PC-3 (cell line): Measurements from ENCODE around the gene TAL1. TPM values are rescaled to one million over a fixed set of nuclear protein-coding genes. Genes with fewer than 3 reads are reported as not detected.

Experiments used
- ATAC-seq: fragments of 200-7000 bp; cut with Tn5 transposase; 2 replicates; pipeline ENCODE4 v1.9.1; 2020; ENCODE audit warnings: mild to moderate bottlenecking, moderate library complexity
- BruUV-seq: library from RNA; stranded (reverse); fragments of 400-500 nt; replicated peaks from 2 replicates; lab custom pipeline; 2021; lab: Mats Ljungman, UMichigan
- CTCF ChIA-PET: fragments of 300-600 bp; sonication (Branson Sonifier 250); formaldehyde crosslinking; loops from one replicate; lab custom pipeline; 2022; ENCODE audit warnings: antibody characterized with exemption; lab: Charles Lee
- POLR2A ChIA-PET: fragments of 300-600 bp; sonication (Branson Sonifier 250); formaldehyde crosslinking; loops from one replicate; lab custom pipeline; 2022; ENCODE audit warnings: antibody characterized with exemption; ENCODE audit not compliant: unreplicated experiment; lab: Charles Lee
- DNase-seq: peaks from one replicate; pipeline ENCODE4 v3.0.0-alpha.2; 2015
- H2AFZ ChIP-seq: fragments of 300-600 bp; sonication (generic); 2 replicates; pipeline ENCODE4 v1.6.0; 2016; ENCODE audit warnings: antibody characterized with exemption, low read length
- H3F3A ChIP-seq: fragments of 300-600 bp; sonication (generic); one replicate; pipeline ENCODE4 v1.6.0; 2017; ENCODE audit warnings: antibody characterized with exemption, low read length, control low read depth, mild to moderate bottlenecking; ENCODE audit not compliant: unreplicated experiment
- H3K27ac ChIP-seq: fragments of 300-600 bp; sonication (generic); 2 replicates; pipeline ENCODE4 v1.5.1; 2016; ENCODE audit warnings: mild to moderate bottlenecking, low read length
- H3K27me3 ChIP-seq: fragments of 300-600 bp; sonication (generic); 2 replicates; pipeline ENCODE4 v1.6.1; 2016; ENCODE audit warnings: low read length, mixed read lengths
- H3K36me3 ChIP-seq: fragments of 300-600 bp; sonication (generic); 2 replicates; pipeline ENCODE4 v1.6.1; 2016; ENCODE audit warnings: low read depth, mixed run types, low read length, mixed read lengths
- H3K4me1 ChIP-seq: fragments of 300-600 bp; sonication (generic); 2 replicates; pipeline ENCODE4 v1.5.1; 2016; ENCODE audit warnings: low read length; ENCODE audit not compliant: insufficient read depth
- H3K4me2 ChIP-seq: fragments of 300-600 bp; sonication (generic); 2 replicates; pipeline ENCODE4 v1.6.0; 2016; ENCODE audit warnings: low read length
- H3K4me3 ChIP-seq: fragments of 300-600 bp; sonication (generic); 2 replicates; pipeline ENCODE4 v1.5.1; 2016; ENCODE audit warnings: mild to moderate bottlenecking, low read length, mixed read lengths
- H3K79me2 ChIP-seq: fragments of 300-600 bp; sonication (generic); 2 replicates; pipeline ENCODE4 v1.6.1; 2017; ENCODE audit warnings: low read length, mixed read lengths
- H3K9ac ChIP-seq: fragments of 300-600 bp; sonication (generic); 2 replicates; pipeline ENCODE4 v1.6.0; 2016; ENCODE audit warnings: mild to moderate bottlenecking, low read length
- H3K9me2 ChIP-seq: fragments of 300-600 bp; sonication (generic); replicated peaks from 2 replicates; pipeline ENCODE4 v1.6.1; 2016; ENCODE audit warnings: mixed run types, low read length, mixed read lengths
- H3K9me3 ChIP-seq: fragments of 300-600 bp; sonication (generic); 2 replicates; pipeline ENCODE4 v1.6.1; 2016; ENCODE audit warnings: low read length, mixed read lengths
- H4K20me1 ChIP-seq: fragments of 300-600 bp; sonication (generic); 2 replicates; pipeline ENCODE4 v1.6.1; 2016; ENCODE audit warnings: low read length, mixed read lengths
- CTCF ChIP-seq: fragments of 300-600 bp; sonication (generic); conservative IDR thresholded peaks from 2 replicates; pipeline ENCODE4 v1.5.1; 2017; ENCODE audit warnings: antibody characterized with exemption, low read depth, mild to moderate bottlenecking, low read length
- EZH2 ChIP-seq: fragments of 300-600 bp; sonication (generic); IDR thresholded peaks from one replicate; pipeline ENCODE4 v1.6.1; 2017; ENCODE audit warnings: antibody characterized with exemption, mild to moderate bottlenecking, low read length; ENCODE audit not compliant: unreplicated experiment
- EZH2phosphoT487 ChIP-seq: fragments of 300-600 bp; sonication (generic); IDR thresholded peaks from 2 replicates; pipeline ENCODE4 v1.6.1; 2018; ENCODE audit warnings: mild to moderate bottlenecking, antibody characterized with exemption, low read length, borderline replicate concordance
- intact Hi-C: fragments of 100-400 bp; cut with micrococcal nuclease; formaldehyde crosslinking; loops from 2 replicates; pipeline ENCODE4 v1.9.0; 2023
- total RNA-seq: library from RNA; depleted of rRNA; stranded (reverse); fragments of >200 nt; gene quantifications from 2 replicates; pipeline ENCODE4 v1.2.3, GENCODE V29; 2014

The TAL1 gene
- total RNA-seq, 1 experiment from 2014 or later, result not detected

- Histone ChIP-seq H3F3A (no peaks in the 10 kb centered on the region), H3K9me2 (no peaks in the 10 kb centered on the region), H3K27me3 (peaks cover 61% of the 10 kb centered on the region), H2AFZ (no peak overlapping the region), H3K4me2 (no peak overlapping the region), H3K9me3 (no peaks in the 10 kb centered on the region), H3K4me1 (no peaks in the 10 kb centered on the region), H3K79me2 (no peaks in the 10 kb centered on the region), H3K36me3 (no peaks in the 10 kb centered on the region), H3K9ac (no peak overlapping the region), H4K20me1 (no peaks in the 10 kb centered on the region), H3K4me3 (no peak overlapping the region), H3K27ac (no peak overlapping the region)
- POLR2A ChIA-PET, result no interaction called here
- no peak for TF ChIP-seq CTCF
- TF ChIP-seq EZH2phosphoT487, result no peak
- no peak for TF ChIP-seq EZH2
- DNase-seq (no peak), ATAC-seq (no peak)
- intact Hi-C loops, result no loop called here
- CTCF ChIA-PET, result no interaction called here
- BruUV-seq, result no TSS peak
Measured at GRCh38 chr1:47224676-47225399, 7.2 kb downstream of the TAL1 start.

- no peak overlapping the region for H3K27ac ChIP-seq
- no peak overlapping the region for H3K9ac ChIP-seq
- DNase-seq (no peak), ATAC-seq (no peak)
- H3K4me3 ChIP-seq, result no peak overlapping the region
- no peaks in the 10 kb centered on the region for H3K9me2 ChIP-seq
- TF ChIP-seq CTCF (no peak), EZH2 (no peak), EZH2phosphoT487 (no peak)
- H4K20me1 ChIP-seq, result no peaks in the 10 kb centered on the region
- H3F3A ChIP-seq, result no peaks in the 10 kb centered on the region
- no peaks in the 10 kb centered on the region for H3K79me2 ChIP-seq
- ChIA-PET POLR2A (no interaction called here), CTCF (no interaction called here)
- H2AFZ ChIP-seq, result no peak overlapping the region
- BruUV-seq, result no TSS peak
- H3K27me3 ChIP-seq, result peaks cover 56% of the 10 kb centered on the region
- H3K4me2 ChIP-seq, result no peak overlapping the region
- intact Hi-C loops, result no loop called here
- H3K36me3 ChIP-seq, result no peaks in the 10 kb centered on the region
- no peaks in the 10 kb centered on the region for H3K4me1 ChIP-seq
- no peaks in the 10 kb centered on the region for H3K9me3 ChIP-seq
Measured at GRCh38 chr1:47223921-47224675, 7.9 kb downstream of the TAL1 start.
